GM18861 (cell line): ENCODE data around the gene SLC16A12.
"Not testable (repeated sequence)": the region's sequence is repeated elsewhere in the genome, so short reads cannot be mapped to it uniquely, and the experiment has no call there.

Experiments used
- ATAC-seq: cut with Tn5 transposase; IDR thresholded peaks from one replicate; pipeline ENCODE4 v1.9.1; 2021; ENCODE audit not compliant: unreplicated experiment

SLC16A12 gene

DNA sequence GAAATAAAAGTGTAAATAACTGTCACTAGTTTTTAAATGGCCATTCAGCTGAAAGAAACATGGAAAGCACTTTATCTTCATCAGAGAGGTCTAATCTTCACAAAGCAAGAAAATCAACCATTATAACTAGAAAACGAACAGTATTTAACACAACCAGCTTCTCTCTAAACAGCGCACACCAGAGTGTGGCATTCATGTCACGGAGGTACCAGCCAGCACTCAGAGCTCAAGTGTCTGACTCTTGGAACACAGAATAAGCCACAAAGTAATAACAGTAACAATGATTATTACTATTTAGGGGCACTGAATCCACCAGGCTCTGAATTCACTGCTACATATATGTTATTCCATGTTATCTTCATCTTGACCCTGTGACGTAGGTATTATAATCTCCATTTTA is 60.9 kb downstream of the SLC16A12 start:
- no peak for ATAC-seq

DNA sequence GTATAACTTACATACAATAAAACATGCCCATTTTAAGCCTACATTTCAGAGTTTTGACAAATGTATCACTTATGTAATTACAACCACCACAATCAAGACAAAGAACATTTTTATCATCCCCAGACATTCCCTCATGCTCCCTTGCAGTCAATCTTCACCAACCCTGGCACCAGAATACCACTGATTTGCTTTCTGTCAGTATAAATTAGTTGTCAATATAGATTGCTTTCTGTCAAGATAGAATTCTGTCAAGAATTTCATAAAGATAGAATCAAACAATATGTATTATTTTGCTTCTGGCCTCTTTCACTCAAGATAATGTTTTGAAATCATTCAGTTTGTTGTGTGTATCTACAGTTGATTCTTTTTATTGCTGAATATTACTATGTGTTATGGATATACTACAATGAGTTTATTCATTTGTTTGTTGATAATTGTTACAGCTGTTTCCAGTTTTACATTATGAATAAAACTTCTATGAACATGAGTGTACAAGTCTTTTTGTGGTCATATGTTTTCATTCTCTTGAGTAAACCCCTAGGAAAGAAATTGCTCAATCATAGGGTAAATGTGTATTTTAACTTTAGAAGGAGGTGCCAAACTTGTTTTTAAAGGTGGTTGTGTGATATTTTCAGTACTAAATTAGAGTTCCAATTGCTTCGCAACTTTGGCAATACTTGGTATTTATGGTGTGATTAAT is 64.1 kb downstream of the SLC16A12 start:
- ATAC-seq = no peak

GRCh38 chr10:89470628-89471027 is 64.8 kb downstream of the SLC16A12 start:
- no peak for ATAC-seq

GRCh38 chr10:89469517-89469916 is 65.9 kb downstream of the SLC16A12 start:
- ATAC-seq = no peak

GRCh38 chr10:89468191-89468965 is 67.0 kb downstream of the SLC16A12 start:
- no peak for ATAC-seq

DNA sequence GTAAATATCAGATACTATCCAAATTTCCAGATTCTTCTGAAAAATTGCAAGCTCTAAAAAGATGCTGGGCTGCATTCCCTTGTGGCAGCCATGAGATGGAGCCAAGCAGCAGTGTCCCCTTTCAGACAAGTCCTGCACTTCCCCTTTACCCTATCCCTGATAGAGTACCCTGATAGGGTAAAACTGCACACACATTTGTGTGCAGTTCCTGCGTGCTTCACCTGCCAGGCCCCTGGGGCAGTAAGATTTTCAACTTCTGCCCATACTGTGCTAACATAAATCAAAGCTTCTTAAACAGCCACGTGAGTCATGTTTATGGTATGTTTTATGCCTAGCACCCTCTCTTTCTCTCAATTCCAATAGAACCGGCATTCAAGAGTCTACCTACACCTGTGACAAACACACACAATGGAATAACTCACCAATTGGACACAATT is 68.8 kb downstream of the SLC16A12 start:
- ATAC-seq = no peak

DNA sequence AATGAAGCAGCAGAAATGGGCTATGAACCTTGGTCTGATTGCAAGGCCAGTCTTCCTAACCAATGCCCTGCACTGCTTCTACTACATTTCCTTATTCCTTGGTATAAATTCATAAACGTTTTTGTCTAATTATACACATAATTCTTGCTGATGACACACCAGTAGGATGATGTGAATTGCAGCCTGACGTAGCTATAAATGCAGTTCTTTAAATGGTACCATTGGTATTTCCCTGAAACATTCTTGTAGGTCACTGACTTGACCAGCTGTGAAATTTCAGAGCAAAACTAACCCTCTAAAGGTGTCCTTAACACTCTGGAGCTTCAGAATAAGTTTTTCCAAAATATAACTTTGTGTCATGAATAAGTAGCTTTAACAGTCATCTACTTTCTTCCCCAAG is 70.2 kb downstream of the SLC16A12 start:
- no peak for ATAC-seq

GRCh38 chr10:89463846-89464537 is 71.4 kb downstream of the SLC16A12 start:
- ATAC-seq = no peak

DNA sequence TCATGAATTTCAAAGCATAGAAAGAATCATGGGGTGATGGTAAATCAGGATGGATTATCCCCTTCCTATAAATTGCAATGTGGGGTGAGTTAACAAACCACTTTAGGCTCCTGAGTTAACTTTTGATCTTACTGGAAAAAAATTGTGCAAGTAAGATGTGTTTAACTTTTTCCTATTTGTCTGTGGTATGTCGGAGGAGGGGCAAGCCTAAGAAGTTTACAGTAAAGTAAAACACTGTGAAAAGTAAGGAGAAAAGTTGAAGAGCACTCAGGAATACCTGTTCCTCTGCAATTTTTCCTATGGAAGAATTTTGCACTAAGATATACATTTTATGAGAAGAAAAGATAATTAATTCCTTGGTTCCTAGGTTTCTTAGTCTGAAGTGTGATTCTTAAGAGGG is 76.6 kb downstream of the SLC16A12 start:
- no peak for ATAC-seq

- no peak for ATAC-seq
Observed at GRCh38 chr10:89458291-89458690, 77.1 kb downstream of the SLC16A12 start.

DNA sequence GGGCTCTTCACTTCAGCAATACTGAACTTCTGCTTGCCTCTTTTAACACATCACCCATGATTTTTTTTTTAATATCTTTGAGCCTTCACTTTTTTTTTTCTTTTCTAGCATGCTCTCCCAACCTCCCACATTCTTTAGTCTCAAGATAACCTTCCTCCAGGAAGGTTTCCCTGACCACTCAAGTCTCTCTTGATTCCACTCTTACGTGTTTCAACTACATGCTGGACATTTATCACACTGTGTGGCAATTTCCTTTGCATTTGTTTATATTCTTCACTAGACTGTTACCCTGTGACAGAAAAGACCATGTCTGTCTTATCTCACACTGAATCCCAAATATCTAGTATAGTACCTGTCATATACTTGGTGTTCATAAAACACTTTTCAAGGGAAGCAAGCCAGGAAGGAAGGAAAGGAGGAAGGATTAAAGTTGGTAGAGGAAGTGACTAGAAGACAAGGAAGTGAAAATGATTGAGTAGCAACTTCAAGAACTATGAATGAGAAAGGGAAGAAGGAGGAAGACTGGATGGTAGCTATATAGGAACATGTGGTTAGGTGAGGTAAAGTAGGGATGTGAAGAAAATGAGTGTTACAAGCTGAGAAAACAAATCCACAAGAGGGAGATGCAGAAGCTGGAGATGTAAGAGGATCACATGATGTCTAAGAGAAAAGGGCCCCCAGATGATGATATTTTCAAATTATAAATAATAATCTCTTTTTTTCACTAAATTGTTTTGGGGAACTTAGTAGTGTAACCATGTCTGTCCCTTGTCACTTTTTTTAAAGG is 80.6 kb downstream of the SLC16A12 start:
- ATAC-seq = no peak

GRCh38 chr10:89452193-89452592 is 83.2 kb downstream of the SLC16A12 start:
- ATAC-seq = no peak

GRCh38 chr10:89450901-89451300 is 84.5 kb downstream of the SLC16A12 start:
- no peak for ATAC-seq

- not testable (repeated sequence) for ATAC-seq
Observed at GRCh38 chr10:89444819-89445218, 90.6 kb downstream of the SLC16A12 start.

- no peak for ATAC-seq
Observed at GRCh38 chr10:89442289-89442688, 93.1 kb downstream of the SLC16A12 start.

DNA sequence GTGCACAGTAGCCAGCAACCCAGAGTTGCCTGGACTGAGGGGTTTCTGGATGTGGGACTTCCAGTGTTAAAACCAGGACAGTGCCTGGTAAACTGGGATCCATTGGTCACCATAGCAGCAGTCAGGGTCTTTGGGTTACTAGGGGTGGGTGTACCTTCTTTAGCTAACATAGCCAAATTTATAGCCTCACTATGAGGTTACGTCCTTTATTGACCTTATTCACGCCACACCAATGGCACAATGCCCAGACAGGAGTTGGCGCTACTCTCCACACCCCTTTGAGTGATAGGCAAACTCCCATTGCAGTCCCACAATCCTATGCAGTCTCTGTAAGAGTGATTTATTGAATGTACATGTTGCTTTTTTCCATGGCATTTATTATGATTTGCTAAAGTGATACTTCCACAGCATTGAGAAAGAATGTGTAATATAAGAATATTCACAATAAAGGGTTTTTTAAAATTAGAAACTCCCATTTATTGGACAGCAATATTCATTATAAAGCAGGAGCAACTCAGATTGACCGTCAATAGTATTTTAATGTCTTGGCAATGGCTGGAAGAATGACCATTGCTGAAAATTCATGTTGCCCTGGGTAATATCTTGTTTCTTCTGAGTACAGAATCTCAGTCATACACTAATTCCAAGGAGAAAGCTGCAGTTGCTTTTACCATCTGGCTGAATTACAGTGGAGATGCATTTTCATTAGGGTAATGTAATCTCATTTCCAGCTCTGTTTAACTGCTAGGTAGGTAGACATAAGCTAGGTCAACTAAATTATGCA is 95.0 kb downstream of the SLC16A12 start:
- ATAC-seq = no peak

GRCh38 chr10:89438525-89438924 is 96.9 kb downstream of the SLC16A12 start:
- ATAC-seq = no peak

DNA sequence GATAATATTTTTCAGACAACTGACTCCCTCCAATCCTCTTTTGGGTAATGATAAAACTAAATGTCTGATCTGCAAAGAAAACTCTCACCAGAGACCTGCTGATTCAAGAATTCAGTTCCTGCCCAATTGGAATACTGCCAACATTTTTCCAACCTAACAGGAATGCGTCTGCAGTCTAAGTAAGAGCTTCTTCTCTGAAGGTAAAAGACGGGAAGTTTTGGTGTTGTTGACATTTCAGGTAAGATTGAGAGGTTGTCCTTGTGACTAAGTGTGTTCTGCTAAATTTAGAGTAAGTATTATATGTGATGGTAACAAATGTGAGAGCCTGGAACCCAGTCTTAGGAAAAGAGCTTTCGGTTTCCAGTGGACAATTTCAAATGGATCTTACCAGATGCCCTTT is 103.4 kb downstream of the SLC16A12 start:
- no peak for ATAC-seq

- ATAC-seq = no peak
Observed at GRCh38 chr10:89428877-89429276, 106.5 kb downstream of the SLC16A12 start.

GRCh38 chr10:89427629-89428028 is 107.8 kb downstream of the SLC16A12 start:
- ATAC-seq = no peak
